GM13977 (cell line): Measurements from ENCODE around the gene DAPK3.

ENCODE experiments used
- DNase-seq: peaks from one replicate; pipeline ENCODE4 v3.0.0; 2012; ENCODE audit warnings: low spot score
- CTCF ChIP-seq: IDR thresholded peaks from 2 replicates; pipeline ENCODE4 v1.5.1; 2012; ENCODE audit warnings: mild to moderate bottlenecking, control low read depth; ENCODE audit not compliant: insufficient read depth; ENCODE audit errors: extremely low read depth, missing control alignments
- in situ Hi-C: fragments of 300-500 bp; cut with MboI; formaldehyde crosslinking; loops from one replicate; pipeline ENCODE4 v1.12.0; 2022; ENCODE audit warnings: low sequenced_read_pairs, low pct_unique_long_range_greater_than_20kb, mixed read lengths, inconsistent platforms; ENCODE audit not compliant: unreplicated experiment

The DAPK3 gene

GRCh38 chr19:3916033-3916432, 54.9 kb downstream of the DAPK3 start:
- in situ Hi-C loops, result no loop called here
- TF ChIP-seq CTCF, result no peak
- no peak for DNase-seq

GRCh38 chr19:3914199-3914598, 56.7 kb downstream of the DAPK3 start:
- TF ChIP-seq CTCF, result no peak
- DNase-seq, result no peak
- in situ Hi-C loops, result no loop called here

GRCh38 chr19:3910105-3910504, 60.8 kb downstream of the DAPK3 start:
- in situ Hi-C loops, result no loop called here
- TF ChIP-seq CTCF, result no peak
- DNase-seq, result no peak
